GM19328 (cell line): ENCODE data around the gene HIP1R.
A peak's percentile ranks its signal among the peaks of the same experiment; 100 is the strongest.
"Not testable (repeated sequence)": the region's sequence is repeated elsewhere in the genome, so short reads cannot be mapped to it uniquely, and the experiment has no call there.

Source experiments
- ATAC-seq: cut with Tn5 transposase; IDR thresholded peaks from one replicate; pipeline ENCODE4 v1.9.1; 2021; ENCODE audit warnings: mild to moderate bottlenecking, moderate library complexity; ENCODE audit not compliant: unreplicated experiment

The HIP1R gene

DNA sequence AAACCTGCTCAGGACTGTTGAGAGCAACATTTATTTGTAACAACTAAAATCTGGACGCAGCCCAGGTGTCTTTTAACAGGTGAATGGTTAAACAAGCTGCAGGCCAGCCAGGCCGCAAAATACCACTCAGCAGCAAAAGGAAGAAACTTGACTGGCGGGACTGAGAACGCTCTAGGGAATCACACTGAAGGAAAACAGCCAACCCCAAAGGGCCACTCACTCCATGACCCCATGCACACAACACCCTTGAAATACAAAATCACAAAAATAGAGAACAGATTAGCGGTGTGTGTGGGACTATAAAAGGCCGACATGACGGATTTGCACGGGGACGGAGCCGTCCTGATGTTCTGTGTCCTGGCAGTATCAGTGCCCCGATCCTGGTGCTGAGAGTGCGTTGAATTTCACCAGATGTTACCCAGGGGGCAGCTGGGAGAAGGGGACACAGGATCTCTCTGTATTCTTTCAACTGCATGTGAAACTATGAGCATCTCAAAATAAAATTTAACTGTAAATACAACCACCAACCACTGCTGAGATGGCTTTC lies 37.6 kb downstream of the HIP1R start:
- ATAC-seq = no peak

DNA sequence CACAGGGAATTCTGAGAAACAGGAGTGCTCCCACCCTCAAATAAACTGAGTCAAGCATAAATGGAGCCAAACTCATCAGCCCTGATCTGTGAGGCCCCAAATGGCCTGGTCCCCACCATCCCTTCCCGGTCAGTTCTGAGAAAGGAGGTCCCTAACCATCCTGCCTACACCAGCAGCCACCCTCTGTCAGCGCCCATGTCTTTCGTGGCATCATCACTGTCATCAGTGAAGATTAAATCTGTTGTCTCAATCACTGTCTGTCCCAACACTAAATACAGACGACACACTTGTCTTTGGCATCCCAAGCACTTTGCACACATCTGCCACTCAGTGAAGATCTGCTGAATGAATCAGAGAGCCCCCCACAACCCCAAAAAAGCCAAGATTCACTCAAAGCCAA lies 38.3 kb downstream of the HIP1R start:
- no peak for ATAC-seq

DNA sequence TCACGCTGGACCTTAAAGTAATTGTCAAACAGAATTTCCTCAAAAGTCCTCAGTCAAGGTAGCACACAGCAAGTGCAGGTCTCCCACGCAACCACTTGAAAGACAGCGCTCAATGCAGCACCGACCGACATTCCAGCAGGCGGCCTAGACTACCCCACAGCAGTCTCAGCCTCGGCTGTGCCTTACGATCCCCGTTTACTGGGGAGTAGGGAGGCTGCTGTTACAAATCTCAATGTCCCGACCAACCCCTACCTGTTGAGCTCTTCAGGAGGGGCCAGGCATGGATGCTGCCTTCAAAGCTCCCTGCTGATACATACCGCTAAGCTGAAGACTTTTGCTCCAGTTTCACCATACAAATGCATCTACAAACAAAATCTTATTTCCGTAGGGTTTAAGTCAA lies 38.8 kb downstream of the HIP1R start:
- ATAC-seq = no peak

DNA sequence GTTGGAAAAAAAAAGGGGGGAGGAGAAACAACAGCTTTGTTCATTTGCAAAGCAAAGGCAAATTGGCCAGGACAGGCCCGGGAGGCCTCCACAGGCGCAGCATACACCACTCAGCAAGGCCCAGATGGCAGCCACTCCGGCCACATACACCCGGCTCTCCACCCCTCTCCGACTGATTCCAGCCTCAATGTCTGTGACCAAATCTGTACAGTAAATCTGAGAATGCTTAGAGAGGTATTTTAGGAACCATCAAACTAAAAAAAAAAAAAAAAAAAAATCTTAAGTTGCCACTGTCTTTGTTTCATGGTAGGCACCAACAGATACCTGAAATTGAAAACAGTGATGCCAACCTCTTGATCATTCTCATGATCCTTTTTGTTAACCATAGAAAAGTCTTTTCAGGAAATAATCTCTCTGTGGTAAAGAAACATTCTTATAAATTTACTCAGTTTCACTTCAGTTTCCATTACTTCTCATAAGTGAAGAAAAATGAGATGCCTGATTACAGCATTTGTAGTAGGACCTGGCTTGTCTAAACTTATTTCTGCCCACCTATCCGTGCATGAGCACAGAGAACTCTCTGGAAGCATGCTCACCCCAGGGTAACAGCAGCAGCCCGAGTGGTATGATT lies 40.4 kb downstream of the HIP1R start:
- ATAC-seq = peak; percentile 56

DNA sequence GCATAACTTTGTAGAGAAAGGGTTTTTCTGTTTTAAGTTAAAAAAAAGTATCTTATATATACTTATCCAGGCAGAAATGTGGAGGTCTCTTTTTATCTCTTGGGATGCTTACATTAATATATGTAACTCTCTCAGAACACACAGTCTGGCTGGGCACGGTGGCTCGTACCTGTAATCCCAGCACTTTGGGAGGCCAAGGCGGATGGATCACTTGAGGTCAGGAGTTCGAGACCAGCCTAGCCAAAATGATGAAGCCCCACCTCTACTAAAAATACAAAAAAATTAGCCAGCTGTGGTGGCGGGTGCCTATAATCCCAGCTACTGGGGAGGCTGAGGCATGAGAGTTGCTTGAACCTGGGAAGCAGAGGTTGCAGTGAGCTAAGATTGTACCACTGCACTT lies 41.0 kb downstream of the HIP1R start:
- not testable (repeated sequence) for ATAC-seq

DNA sequence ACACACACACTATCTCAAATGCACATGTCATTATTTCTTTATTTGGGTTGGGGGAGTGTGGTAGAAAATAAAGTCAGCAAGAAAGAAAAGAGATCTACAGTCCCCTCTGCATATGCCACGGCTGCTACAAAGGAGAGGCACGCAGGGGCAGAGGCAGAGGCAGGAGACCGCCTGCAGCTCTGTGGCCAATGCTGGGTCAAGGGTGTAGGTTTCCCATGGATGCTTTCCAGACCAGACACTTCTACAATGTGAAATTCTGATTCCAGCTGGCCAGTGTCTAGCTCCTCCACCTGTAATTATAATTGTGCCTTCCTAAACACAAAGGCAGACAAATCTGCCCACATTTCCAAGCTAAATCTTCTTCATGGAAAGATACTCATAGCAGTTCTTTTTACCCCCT lies 41.5 kb downstream of the HIP1R start:
- ATAC-seq = no peak

DNA sequence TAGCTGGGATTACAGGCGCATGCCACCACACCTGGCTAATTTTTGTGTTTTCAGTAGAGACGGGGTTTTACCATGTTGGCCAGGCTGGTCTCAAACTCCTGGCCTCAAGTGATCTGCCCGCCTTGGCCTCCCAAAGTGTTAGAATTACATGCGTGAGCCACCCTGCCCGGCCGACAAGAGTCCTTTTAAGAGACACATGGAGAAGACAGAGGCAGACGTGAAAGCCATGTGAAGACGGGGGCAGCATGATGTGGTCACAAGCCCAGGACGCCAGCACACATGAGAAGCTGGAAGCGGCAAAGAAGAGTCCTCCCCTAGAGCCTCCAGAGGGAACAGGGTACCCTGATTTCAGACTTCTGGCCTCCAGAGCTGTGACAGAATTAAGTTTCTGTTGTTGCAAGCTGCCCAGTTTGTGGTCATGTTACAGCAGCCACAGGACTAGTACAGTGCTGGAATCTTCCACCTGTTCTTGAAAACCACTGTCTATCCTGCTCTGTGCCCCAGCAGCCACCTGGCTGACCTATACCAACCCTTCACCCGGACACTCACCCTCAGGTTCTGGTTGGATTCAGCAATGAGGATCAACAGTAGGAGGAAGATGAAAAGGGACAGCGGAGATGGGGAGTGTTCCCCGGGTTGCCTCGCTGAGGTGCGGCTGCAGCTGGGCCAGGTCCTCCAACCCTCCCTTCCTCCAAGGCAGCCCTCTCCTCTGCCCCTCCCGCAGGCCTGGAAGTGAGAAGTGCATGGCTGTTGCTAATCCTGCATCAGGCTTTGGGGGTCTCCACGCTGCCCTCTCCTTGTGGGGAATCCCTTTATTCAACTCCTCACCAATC lies 43.7 kb downstream of the HIP1R start:
- no peak for ATAC-seq

DNA sequence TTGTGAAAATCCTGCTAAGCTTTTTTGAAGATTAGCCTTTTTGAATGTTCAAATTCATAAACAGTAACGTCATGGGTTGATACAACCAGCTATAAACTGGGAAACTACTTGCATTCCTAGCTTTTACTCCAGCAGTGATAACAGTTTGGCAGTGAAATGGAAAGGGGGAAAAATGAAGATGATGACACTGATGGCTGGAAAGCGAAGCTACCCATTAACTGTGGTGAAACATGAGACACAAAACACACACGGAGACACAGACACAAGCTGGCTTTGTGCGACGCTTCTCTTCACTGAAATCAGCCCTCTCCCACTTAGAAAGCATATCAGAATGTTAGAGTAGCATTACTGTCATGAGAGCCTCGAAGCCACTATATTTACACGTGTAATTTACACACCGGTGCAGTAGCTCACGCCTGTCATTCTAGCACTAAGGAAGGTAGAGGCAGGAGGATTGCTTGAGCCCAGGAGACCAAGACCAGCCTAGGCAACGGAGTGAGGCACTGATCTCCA lies 45.0 kb downstream of the HIP1R start:
- no peak for ATAC-seq

DNA sequence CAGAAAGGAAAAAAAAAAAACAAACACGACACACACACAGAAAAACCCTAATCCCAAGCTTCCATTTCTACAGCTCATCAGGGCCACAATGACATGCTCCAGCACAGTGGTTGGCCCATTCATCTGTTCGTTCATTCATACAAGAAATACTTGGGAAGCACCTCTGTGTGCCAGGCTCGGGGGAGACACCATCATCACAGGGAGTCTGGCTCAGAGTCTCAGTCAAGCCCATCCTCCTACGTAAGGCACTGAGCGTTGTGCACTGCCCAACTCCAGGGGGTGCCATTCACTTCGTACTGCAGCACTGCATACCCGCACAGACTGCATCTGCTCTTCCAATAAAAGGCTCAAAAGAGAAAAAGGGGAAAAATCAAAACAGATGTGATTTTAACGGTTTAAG lies 45.4 kb downstream of the HIP1R start:
- ATAC-seq = no peak

DNA sequence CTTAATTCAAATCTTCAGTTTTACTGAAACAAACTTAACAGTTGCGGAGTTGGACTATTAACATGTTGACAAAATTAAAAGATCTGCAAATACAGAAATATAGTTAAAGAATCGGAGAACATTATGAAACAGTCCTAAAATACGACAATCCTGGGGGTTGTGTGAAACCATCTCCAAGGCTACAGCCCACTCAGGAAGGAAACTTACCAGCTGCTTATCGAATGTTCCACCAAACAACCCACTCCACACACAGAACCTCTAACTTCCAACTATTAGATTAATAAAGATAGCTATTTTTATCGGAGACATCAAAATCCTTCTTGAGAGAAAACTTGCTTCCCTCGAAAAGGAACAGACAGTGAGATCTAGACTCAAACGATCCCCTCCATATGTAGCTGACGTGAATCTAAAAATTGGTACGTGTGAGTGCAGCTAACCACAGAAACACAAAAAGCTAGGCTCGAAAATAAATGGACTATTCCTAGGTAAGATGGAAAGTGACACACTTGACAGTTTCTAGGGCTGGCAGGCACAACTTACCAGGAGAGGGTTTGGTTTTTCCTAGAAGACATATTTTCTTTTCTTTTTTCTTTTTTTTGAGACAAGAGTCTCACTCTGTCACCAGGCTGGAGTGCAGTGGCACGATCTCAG lies 47.8 kb downstream of the HIP1R start:
- ATAC-seq = no peak

DNA sequence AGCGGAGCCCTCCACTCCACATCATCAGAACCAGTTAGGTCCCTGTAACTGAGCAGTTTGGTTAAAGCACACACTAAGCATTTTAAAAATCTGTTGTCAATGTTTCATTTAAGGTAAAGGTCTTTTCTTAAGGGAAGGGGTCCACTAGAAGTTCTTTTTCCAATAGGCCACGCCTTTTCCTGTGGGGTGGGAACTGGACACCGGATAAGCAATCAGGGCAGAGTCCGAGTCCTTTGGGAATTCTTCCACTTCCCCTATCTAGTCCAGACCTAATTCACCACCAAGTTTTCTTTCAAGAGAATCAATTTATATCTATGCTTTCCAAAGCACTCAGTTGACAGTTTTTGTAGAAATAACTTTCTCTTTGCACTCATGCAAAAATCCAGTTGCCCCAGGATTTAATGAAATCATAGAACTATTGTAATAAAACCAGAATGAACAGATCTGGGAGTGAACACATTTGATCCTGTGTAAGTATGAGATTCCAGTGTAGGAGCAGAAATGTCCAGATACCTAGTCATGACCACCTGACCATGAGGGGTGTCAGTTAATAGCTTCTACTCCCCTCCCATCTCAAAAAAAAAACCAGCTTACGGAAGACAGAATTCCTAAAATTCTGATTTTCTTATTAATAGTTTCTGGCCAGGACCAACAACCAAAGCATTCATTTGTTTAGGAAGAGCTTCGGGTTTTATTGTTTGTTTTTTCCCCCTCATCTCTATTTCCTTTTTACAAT lies 49.0 kb downstream of the HIP1R start:
- no peak for ATAC-seq

DNA sequence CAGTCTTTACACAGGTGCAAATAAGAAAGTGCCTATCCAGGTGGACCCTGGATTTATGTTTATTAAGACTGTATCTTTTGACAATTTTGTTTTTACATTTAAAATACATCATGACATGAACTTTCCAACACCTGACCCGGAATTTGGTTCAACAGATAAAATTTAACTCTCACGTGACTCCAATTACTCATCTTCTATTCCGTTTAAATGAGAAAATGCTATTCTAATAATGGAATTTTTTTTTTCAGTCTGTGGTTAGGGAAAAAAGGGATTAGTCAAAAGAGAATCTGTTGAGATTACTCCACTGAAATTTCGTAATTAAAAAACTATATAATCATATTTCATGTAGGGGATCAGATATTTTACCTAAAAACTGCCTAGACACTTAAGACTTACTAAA lies 49.6 kb downstream of the HIP1R start:
- ATAC-seq = no peak

DNA sequence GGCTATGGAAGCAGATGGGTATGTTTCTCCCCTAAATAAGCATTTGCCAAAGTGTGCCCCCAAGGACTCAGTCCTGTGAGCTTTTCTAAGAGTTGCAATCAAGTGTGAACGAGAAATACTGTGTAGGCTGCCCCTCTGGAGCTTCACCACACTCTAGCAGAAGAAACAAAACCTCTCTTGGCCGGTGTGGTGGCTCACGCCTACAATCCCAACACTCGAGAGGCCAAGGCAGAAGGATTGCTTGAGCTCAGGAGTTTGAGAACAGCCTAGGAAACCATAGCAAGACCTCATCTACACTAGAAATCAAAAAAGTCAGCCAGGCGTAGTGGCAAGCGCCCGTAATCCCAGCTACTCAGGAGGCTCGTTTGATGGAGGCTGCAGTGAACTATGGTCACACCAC lies 50.9 kb downstream of the HIP1R start:
- ATAC-seq = no peak

DNA sequence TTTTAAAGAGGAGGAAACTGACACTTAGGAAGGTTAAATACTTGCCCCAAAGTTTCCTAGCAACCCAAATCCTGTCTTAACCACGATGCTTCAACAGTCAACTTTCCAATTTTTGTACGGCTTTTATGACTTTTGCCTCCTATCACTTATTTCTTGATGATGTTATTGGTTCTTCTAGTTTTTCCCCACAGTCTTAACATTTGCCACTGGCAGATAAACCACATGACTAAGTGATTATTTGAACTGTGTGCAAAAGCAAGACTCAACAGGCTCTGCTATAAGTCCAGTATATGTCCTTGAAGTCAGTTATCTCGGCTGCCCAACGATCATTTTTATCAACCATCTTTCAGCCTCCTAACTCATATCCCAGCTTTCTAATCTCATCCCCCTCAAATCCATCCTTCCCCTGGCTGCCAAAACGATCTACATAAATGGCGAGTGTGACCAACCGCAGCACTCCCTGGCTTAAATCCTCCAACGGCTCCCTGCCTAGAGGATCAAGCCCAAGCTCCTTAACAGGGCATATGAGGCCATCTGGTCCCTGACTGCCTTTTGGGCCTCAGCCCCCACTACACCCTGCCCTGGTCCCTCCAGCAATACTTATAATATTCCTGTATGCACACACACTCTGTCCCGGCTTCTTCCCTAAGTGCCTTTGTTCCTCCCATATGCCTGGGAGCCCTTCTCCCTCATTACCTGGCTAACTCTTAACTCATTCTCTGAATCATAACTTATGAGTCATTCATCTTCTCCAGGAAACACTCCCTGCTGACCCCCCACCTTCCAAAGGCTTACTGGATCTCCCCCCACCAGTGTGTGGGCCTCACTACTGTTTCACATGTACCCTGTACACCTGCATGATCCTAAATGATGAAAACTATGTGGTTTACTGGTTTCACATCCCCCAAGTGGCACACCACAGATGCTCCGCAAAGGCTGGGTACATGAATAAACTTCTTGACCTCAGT lies 51.9 kb downstream of the HIP1R start:
- ATAC-seq = peak; percentile 87

DNA sequence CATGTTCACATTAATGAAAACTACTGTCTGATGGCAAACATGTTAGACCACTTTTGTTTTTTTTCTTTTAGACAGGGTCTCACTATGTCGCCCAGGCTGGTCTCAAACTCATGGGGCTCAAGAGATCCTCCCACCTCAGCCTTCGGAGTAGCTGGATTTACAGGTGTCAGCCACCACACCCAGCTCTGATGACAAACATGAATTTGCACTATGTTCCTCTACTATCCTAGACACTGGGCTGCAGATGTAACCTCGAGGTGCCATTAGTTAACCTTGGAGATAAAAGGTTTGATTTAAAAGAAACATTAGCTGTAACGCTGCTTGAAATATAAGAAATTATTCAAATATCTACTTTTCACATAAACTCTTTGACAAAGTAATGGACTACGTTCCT lies 52.6 kb downstream of the HIP1R start:
- peak; percentile 12 for ATAC-seq

DNA sequence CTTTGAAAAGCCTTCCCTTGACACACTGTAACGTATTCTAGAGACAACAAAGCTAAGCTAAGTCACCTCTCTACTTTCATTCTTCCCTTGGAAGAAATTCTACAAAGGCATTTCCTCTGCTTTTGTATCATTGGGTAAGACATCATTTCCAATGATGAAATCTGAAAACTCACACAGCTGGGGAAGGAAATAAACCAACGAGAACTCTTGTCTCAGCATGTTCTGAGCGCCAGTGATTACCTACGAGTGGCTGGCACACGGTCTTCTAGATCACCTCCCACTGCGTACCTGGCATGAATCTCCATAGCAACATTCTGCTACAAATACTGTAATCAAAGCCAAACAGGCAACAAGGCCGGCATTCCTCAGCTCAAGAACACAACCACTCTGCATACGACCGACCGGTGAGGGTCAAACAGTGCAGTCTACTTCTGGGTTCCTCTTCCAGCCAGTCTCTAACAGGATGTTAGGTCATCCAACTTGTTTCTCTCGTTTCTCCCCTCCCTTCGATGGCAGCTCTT lies 53.0 kb downstream of the HIP1R start:
- no peak for ATAC-seq

DNA sequence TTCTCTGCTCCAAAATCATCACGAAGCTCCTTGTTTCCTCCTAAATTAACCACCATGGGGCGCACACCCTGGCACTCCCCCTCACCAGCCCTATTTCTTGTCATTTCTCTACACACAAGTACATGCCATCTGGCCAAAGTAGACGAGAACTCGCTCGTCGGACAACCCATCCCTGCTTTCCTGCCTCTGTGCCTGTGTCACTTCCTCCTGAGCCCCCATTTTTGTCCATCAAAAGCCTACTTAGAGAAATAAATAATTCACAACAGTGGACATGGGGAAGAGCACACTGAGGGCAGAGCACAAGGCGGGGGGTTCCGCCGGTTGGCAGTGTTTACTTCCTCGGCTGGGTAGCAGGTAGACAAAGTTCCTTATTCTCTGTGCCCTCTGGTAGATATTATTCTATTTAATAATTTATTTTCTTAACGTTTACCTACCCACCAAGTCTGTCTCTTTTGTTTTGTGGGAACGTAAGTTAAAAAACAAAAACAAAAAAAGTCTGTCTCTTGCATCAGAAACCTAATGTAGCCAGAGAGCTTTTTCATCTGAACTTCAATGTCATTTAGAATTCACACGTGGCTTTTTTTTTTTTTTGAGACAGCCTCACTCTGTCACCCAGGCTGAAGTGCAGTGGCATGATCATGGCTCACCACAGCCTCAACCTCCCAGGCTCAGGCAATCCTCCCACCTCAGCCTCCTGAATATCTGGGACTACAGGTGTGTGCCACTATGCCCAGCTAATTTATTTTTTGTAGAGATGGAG lies 54.7 kb downstream of the HIP1R start:
- ATAC-seq = no peak

DNA sequence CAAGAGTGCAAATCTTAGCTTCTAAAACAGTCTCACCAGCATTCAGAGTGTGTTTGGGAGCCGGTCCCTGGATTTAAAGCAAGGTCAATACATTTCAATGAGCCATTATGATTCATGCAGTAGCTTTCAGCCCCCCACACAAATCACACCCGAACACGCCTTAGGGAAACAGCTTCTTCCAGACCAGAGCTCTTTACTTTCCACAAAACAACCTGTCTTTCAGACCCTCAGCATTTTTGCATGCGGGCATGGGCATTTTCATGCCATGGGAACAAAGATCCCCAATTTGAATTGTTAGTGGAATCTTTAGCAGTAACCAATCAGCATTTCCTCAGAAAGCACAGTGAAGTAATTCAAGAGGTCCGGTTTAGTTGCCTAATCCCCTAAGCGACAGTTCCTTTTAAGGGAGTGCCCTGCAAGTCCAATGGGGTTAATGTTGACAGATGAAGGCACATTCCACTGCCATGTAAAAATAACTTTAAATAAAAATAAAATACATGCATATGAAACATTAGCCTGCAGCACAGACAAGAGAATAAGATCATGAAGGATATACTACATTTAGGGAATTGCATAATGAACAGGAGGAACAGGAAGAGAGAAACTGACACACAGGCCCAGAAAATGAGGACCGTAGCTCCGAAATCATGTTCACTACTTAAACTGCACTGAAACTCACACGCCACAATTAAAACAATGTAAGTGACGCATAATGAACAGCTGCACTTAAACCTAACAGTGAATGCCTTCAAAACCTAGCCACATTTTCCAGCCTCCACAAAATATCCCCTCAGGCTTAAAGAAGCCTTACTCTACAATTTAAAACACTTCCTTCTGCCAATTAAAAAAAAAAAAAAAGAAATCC lies 56.6 kb downstream of the HIP1R start:
- no peak for ATAC-seq
